ENCODE results near the gene ATL3.

The ATL3 gene

DNA sequence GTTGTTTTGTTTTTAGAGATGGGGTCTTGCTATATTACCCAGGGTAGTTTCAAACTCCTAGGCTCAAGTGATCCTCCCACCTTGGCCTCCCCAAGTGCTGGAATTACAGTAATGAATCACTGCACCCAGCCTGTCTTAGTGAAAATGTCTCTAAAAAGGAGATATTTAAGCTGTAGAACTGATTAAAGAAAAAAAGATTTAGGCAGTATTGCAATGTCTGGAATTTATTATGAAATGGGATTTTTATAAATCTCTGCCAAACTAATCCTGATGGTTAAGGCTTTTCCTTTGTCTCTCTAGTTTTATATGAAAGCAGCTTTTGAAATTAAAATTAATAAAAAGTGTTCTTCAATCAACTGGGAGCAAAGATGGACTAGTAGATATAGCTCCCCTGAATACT, 59.0 kb downstream of the ATL3 start:
- Histone ChIP-seq H3K4me1 (ENCODE audit: control extremely low read depth in 1 of 4, control insufficient read depth in 4 of 4, insufficient read depth in 4 of 4, low read length in 3 of 4) (peaks cover 0 to 14% (median 12%) of the 10 kb centered on the region in 4 experiments), H3K9me3 (ENCODE audit: control extremely low read depth in 1 of 5, control insufficient read depth in 4 of 5, insufficient read depth in 2 of 5, low read depth in 1 of 5, low read length in 4 of 5) (no peaks in the 10 kb centered on the region), H3K27ac (ENCODE audit: insufficient read depth in 1 of 2, low read depth in 1 of 2, low read length in 2 of 2, poor library complexity in 1 of 2, severe bottlenecking in 2 of 2) (no peak overlapping the region), H3K36me3 (ENCODE audit: control insufficient read depth in 4 of 4, insufficient read depth in 4 of 4, low read length in 3 of 4) (no peaks in the 10 kb centered on the region), H3K4me3 (ENCODE audit: control insufficient read depth in 1 of 7, extremely low read depth in 1 of 7, insufficient read depth in 4 of 7, low read depth in 2 of 7, low read length in 6 of 7) (no peak overlapping the region), H3K27me3 (replicated peaks in 2 of 5; ENCODE audit: control insufficient read depth in 4 of 5, insufficient read depth in 5 of 5, low read length in 4 of 5) (peaks cover 0 to 35% (median 20%) of the 10 kb centered on the region in 5 experiments)
- ChIA-PET CTCF (no interaction called here), POLR2A (no interaction called here)
- DNase-seq, result no peak

DNA sequence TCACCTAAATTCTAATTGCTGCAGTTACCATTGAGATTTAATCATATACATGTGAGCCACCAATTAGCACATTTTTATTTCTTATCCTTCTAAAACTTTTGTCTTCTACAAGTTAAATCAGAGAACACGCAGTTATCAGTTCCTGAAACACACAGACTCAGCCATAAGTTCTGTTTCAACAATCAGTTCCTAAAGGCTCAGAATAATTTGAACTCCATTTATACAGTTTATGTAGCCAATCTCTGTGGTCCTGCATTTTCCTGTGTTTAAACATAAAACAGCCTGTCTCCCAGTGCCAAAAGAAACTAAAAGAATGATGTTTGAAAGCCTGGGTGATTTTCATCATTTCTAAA, 59.8 kb downstream of the ATL3 start:
- no peak overlapping the region for H3K27ac ChIP-seq (ENCODE audit: insufficient read depth in 1 of 2, low read depth in 1 of 2, low read length in 2 of 2, poor library complexity in 1 of 2, severe bottlenecking in 2 of 2)
- CTCF ChIA-PET, result no interaction called here
- peaks cover 0 to 35% (median 20%) of the 10 kb centered on the region in 5 experiments for H3K27me3 ChIP-seq (replicated peaks in 2 of 5; ENCODE audit: control insufficient read depth in 4 of 5, insufficient read depth in 5 of 5, low read length in 4 of 5)
- H3K4me1 ChIP-seq (ENCODE audit: control extremely low read depth in 1 of 4, control insufficient read depth in 4 of 4, insufficient read depth in 4 of 4, low read length in 3 of 4), result peaks cover 0 to 14% (median 12%) of the 10 kb centered on the region in 4 experiments
- DNase-seq, result no peak
- H3K9me3 ChIP-seq (ENCODE audit: control extremely low read depth in 1 of 5, control insufficient read depth in 4 of 5, insufficient read depth in 2 of 5, low read depth in 1 of 5, low read length in 4 of 5), result no peaks in the 10 kb centered on the region
- H3K36me3 ChIP-seq (ENCODE audit: control insufficient read depth in 4 of 4, insufficient read depth in 4 of 4, low read length in 3 of 4), result no peaks in the 10 kb centered on the region
- no peak overlapping the region for H3K4me3 ChIP-seq (ENCODE audit: control insufficient read depth in 1 of 7, extremely low read depth in 1 of 7, insufficient read depth in 4 of 7, low read depth in 2 of 7, low read length in 6 of 7)
- POLR2A ChIA-PET, result no interaction called here
- WGBS (ENCODE audit: insufficient coverage), result 50% methylated on average over 1 of the region's 1 CpG

DNA sequence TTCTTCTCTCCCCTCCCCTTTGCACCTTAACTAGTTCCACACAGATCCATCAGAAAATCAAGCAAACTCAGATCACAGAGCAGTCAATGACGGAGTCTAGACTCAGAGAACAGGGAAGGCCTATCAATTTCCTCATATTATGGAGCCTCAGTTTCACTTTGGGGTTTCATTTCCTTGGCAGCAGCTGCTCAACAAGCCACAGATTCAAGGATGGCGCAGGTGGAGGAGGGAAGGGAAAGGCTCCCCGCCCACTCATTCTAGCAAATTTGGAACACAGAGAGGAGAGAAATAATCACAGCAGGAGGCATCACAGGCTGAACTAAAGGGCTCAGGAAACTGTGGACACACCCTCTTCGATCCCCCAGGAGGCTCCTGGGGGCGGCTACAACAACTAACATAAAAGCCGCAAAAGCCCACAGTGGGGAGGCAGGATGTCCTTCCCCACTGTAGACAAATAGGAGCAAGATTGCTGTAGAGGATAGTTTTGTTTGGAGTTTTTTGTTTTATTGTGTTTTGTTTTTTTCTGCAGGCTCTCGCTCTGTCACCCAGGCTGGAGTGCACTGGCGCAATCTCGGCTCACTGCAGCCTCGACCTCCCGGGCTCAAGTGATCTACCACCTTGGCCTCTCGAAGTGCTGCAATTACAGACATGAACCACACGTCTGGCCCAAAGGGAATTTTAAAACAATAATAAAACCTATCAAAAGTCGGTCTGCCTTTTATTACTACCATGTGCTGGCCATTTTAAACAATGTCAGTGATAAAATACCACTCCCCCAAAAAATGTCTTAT, 60.4 kb downstream of the ATL3 start:
- Histone ChIP-seq H3K9me3 (ENCODE audit: control extremely low read depth in 1 of 5, control insufficient read depth in 4 of 5, insufficient read depth in 2 of 5, low read depth in 1 of 5, low read length in 4 of 5) (no peaks in the 10 kb centered on the region), H3K36me3 (ENCODE audit: control insufficient read depth in 4 of 4, insufficient read depth in 4 of 4, low read length in 3 of 4) (no peaks in the 10 kb centered on the region), H3K4me3 (ENCODE audit: control insufficient read depth in 1 of 7, extremely low read depth in 1 of 7, insufficient read depth in 4 of 7, low read depth in 2 of 7, low read length in 6 of 7) (no peak overlapping the region), H3K4me1 (ENCODE audit: control extremely low read depth in 1 of 4, control insufficient read depth in 4 of 4, insufficient read depth in 4 of 4, low read length in 3 of 4) (peaks cover 0 to 14% (median 12%) of the 10 kb centered on the region in 4 experiments), H3K27me3 (replicated peaks in 2 of 5; ENCODE audit: control insufficient read depth in 4 of 5, insufficient read depth in 5 of 5, low read length in 4 of 5) (peaks cover 0 to 35% (median 20%) of the 10 kb centered on the region in 5 experiments), H3K27ac (ENCODE audit: insufficient read depth in 1 of 2, low read depth in 1 of 2, low read length in 2 of 2, poor library complexity in 1 of 2, severe bottlenecking in 2 of 2) (no peak overlapping the region)
- CTCF ChIA-PET, result no interaction called here
- WGBS (ENCODE audit: insufficient coverage), result 72% methylated on average over 11 of the region's 14 CpGs
- DNase-seq, result no peak
- POLR2A ChIA-PET, result no interaction called here

DNA sequence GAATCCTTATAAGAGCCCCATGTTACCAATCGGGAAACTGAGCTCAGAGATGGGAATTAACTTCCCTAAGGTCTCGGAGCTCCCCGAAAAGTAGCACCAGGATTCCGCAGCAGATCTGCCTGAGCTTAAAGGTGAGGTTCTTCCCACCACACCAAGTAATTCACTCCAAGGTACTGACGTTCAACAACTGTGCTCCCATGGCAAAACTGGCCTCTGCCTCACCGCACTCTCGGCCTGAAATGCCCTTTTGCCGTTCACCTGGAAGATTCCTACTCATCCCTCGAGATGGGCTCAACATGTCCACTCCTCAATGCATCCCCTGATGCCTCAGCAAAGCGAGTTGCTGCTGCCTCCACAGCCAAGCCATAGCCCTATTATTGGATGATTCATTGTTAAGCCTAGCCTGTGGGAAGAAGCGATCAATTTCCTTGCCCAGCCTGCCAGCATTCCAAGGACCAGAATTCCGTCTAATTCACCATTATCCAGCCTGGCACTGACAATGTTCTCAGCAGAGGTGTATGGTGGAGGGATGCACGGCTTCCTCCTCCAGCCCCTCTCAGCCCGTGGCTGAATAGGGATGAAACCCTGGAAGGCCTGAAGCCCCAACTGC, 61.1 kb downstream of the ATL3 start:
- Histone ChIP-seq H3K36me3 (ENCODE audit: control insufficient read depth in 4 of 4, insufficient read depth in 4 of 4, low read length in 3 of 4) (no peaks in the 10 kb centered on the region), H3K4me1 (ENCODE audit: control extremely low read depth in 1 of 4, control insufficient read depth in 4 of 4, insufficient read depth in 4 of 4, low read length in 3 of 4) (peaks cover 0 to 14% (median 12%) of the 10 kb centered on the region in 4 experiments), H3K27ac (ENCODE audit: insufficient read depth in 1 of 2, low read depth in 1 of 2, low read length in 2 of 2, poor library complexity in 1 of 2, severe bottlenecking in 2 of 2) (no peak overlapping the region), H3K9me3 (ENCODE audit: control extremely low read depth in 1 of 5, control insufficient read depth in 4 of 5, insufficient read depth in 2 of 5, low read depth in 1 of 5, low read length in 4 of 5) (no peaks in the 10 kb centered on the region), H3K4me3 (ENCODE audit: control insufficient read depth in 1 of 7, extremely low read depth in 1 of 7, insufficient read depth in 4 of 7, low read depth in 2 of 7, low read length in 6 of 7) (no peak overlapping the region), H3K27me3 (replicated peaks in 2 of 5; ENCODE audit: control insufficient read depth in 4 of 5, insufficient read depth in 5 of 5, low read length in 4 of 5) (peaks cover 0 to 35% (median 20%) of the 10 kb centered on the region in 5 experiments)
- POLR2A ChIA-PET, result no interaction called here
- CTCF ChIA-PET, result interaction anchor here (1.0 to 1.5 kb wide), 3 partner anchors 18 to 133 kb away, joined by 3 to 4 read pairs (median 3); no protein-coding TSS in a partner anchor
- 98% methylated on average over 13 of the region's 14 CpGs for WGBS (ENCODE audit: insufficient coverage)
- no peak for DNase-seq

DNA sequence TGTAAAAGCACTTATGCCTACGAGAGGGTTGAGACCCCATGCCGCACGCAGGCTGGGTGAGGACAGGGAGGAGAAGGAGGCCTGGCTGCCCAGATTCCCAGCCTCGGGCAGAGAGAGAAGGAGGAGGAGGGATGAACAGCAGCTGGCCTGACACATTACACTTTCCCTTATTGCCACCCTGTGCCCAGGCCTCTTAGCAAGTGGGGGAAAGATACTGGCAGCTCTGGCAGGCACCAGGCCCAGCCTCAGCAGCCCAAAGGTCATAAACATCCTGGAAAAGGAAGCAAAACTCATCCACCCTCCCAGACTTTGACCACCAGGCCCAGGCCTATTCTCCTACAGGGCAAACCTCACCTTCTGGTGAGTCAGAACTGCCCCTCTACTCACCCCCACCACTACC, 61.6 kb downstream of the ATL3 start:
- peaks cover 0 to 14% (median 12%) of the 10 kb centered on the region in 4 experiments for H3K4me1 ChIP-seq (ENCODE audit: control extremely low read depth in 1 of 4, control insufficient read depth in 4 of 4, insufficient read depth in 4 of 4, low read length in 3 of 4)

DNA sequence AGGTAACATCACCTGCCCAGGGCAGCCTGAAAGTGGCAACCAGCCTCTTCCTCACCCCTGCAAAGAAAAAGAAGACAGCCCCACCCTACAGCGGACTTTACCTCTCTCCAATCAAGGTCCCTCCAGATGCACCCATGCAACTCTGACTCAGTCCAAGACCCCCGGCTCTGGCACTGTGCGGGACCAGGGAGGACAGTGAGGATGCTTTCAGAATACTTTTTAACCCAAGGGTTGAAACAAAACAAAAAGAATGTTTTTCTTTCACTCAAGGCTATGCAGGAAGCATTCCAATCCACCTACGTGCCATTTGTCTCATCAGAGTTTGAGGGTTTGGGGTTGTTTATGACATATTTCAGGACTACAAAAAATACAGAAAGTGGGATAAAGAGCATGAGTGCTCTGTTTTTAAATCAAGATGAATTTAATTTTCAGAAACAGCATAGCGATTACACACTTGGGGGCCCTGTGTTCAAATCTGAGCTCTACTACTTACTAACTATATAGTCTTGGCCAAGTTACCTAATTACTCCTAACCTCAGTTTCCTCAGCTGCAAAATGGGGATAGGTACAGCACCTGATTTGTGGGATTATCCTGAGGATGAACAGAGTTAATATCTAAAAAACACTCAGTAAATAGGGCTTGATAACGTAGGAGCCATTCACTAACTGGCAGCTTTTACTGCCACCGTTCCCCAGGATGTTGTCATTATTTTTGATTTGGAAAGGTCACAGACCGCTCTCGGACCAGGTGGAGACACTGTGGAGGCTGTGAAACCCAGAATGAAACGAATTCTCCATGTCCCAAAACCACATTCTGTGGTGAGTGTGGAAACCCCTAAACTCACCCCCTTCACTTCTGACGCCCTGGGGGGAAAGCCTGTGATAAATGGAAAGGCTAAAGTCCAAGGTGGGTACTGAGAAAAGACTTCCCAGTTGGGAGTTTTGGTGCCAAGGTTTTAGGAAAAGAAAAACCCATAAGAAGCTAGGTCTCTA, 62.5 kb downstream of the ATL3 start:
- Histone ChIP-seq H3K27ac (ENCODE audit: insufficient read depth in 1 of 2, low read depth in 1 of 2, low read length in 2 of 2, poor library complexity in 1 of 2, severe bottlenecking in 2 of 2) (no peak overlapping the region), H3K4me3 (ENCODE audit: control insufficient read depth in 1 of 7, extremely low read depth in 1 of 7, insufficient read depth in 4 of 7, low read depth in 2 of 7, low read length in 6 of 7) (no peak overlapping the region), H3K27me3 (replicated peaks in 2 of 5; ENCODE audit: control insufficient read depth in 4 of 5, insufficient read depth in 5 of 5, low read length in 4 of 5) (peaks cover 0 to 24% (median 20%) of the 10 kb centered on the region in 5 experiments), H3K4me1 (ENCODE audit: control extremely low read depth in 1 of 4, control insufficient read depth in 4 of 4, insufficient read depth in 4 of 4, low read length in 3 of 4) (peaks cover 0 to 5% (median 4%) of the 10 kb centered on the region in 4 experiments), H3K9me3 (ENCODE audit: control extremely low read depth in 1 of 5, control insufficient read depth in 4 of 5, insufficient read depth in 2 of 5, low read depth in 1 of 5, low read length in 4 of 5) (no peaks in the 10 kb centered on the region), H3K36me3 (ENCODE audit: control insufficient read depth in 4 of 4, insufficient read depth in 4 of 4, low read length in 3 of 4) (no peaks in the 10 kb centered on the region)
- DNase-seq, result no peak
- WGBS (ENCODE audit: insufficient coverage), result 100% methylated on average over 5 of the region's 11 CpGs
- POLR2A ChIA-PET, result no interaction called here
- CTCF ChIA-PET, result interaction anchor here (1.0 to 1.5 kb wide), 3 partner anchors 17 to 129 kb away, joined by 3 to 4 read pairs (median 3); no protein-coding TSS in a partner anchor

More for the DNA sequence above, 61.6 kb downstream of the ATL3 start:
- Histone ChIP-seq H3K27me3 (replicated peaks in 2 of 5; ENCODE audit: control insufficient read depth in 4 of 5, insufficient read depth in 5 of 5, low read length in 4 of 5) (peaks cover 0 to 33% (median 20%) of the 10 kb centered on the region in 5 experiments), H3K4me3 (ENCODE audit: control insufficient read depth in 1 of 7, extremely low read depth in 1 of 7, insufficient read depth in 4 of 7, low read depth in 2 of 7, low read length in 6 of 7) (no peak overlapping the region), H3K9me3 (ENCODE audit: control extremely low read depth in 1 of 5, control insufficient read depth in 4 of 5, insufficient read depth in 2 of 5, low read depth in 1 of 5, low read length in 4 of 5) (no peaks in the 10 kb centered on the region), H3K36me3 (ENCODE audit: control insufficient read depth in 4 of 4, insufficient read depth in 4 of 4, low read length in 3 of 4) (no peaks in the 10 kb centered on the region), H3K27ac (ENCODE audit: insufficient read depth in 1 of 2, low read depth in 1 of 2, low read length in 2 of 2, poor library complexity in 1 of 2, severe bottlenecking in 2 of 2) (no peak overlapping the region)
- no peak for DNase-seq
- ChIA-PET CTCF (interaction anchor here (1.0 to 1.5 kb wide), 3 partner anchors 18 to 132 kb away, joined by 3 to 4 read pairs (median 3); no protein-coding TSS in a partner anchor), POLR2A (no interaction called here)
- WGBS (ENCODE audit: insufficient coverage), result 94% methylated on average over 3 of the region's 4 CpGs
